Left forelimb (tissue), 1 donor: ENCODE data around the gene ANKRD52.

Source experiments
- DNase-seq: peaks from one replicate; pipeline ENCODE4 v3.0.0-alpha.2; 2018; ENCODE audit warnings: low spot score

ANKRD52 gene

GRCh38 chr12:56241424-56242303 lies 16.5 kb downstream of the ANKRD52 start:
- DNase-seq = no peak

GRCh38 chr12:56237552-56237951 lies 20.6 kb downstream of the ANKRD52 start:
- DNase-seq = no peak

DNA sequence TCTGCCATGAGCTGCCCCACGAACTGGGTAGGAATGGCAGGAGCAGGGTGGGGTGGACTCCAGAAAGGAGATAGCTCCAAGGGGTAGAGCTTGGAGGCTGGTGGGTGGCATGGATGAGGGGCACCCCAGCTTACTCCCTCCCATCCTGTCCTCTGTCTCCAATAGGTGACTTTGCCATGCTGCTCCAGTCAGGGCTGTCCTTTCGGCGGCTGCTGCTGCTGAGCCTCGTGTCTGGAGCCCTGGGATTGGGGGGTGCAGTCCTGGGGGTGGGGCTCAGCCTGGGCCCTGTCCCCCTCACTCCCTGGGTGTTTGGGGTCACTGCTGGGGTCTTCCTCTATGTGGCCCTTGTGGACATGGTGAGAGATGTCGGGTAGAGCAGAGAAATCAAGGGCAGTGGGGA lies 21.2 kb downstream of the ANKRD52 start:
- DNase-seq = no peak

DNA sequence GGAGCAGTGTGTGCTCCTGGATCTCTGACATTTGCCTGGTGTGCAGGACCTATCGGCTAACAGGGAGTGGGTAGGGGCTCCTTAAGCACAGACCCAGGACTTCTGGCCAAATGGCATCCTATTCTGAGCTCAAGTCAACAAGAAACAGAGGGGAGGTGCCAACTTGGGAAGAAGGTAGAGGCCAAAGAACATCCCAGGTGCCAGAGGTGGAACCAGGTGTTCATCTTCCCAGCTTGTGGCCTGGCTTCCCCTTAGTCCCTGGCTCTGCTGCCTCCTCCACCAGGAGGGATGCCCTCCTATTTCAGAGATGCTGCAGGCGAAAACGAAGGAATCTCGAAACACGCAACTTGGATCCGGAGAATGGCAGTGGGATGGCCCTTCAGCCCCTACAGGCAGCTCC lies 22.1 kb downstream of the ANKRD52 start:
- no peak for DNase-seq

GRCh38 chr12:56234746-56235436 lies 23.3 kb downstream of the ANKRD52 start:
- no peak for DNase-seq

DNA sequence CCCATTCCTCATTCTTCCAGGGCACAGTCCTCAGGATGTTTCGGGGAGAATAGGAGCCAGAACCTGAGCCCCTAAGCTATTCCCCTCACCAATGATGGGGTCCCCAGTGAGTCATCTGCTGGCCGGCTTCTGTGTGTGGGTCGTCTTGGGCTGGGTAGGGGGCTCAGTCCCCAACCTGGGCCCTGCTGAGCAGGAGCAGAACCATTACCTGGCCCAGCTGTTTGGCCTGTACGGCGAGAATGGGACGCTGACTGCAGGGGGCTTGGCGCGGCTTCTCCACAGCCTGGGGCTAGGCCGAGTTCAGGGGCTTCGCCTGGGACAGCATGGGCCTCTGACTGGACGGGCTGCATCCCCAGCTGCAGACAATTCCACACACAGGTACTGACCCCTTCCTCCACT lies 27.0 kb downstream of the ANKRD52 start:
- no peak for DNase-seq

GRCh38 chr12:56230432-56231183 lies 27.6 kb downstream of the ANKRD52 start:
- no peak for DNase-seq

GRCh38 chr12:56229916-56230431 lies 28.2 kb downstream of the ANKRD52 start, which contains the start of gene SLC39A5:
Gene SLC39A5 (plus strand): TSS chr12:56230051. CDS start chr12:56231275, 1,224 bp downstream.
- DNase-seq = no peak

DNA sequence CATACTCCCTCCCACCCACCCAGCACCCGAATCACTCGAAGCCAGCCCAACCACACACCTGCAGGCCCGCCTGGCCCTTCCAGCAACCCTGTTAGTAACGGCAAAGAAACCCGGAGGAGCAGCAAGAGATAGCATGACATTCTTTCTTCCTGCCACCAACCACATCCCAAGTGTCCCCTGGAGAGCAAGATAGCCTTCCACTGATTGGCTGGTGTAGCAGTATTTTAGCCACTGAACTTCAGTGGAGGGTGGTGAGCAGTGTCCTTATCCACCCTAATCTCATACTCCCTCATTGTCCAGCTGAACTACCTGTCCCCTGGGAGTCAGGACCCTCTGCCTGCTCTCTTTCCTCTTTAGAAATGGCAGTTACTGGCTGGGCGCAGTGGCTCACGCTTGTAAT lies 29.1 kb downstream of the ANKRD52 start:
- no peak for DNase-seq

- DNase-seq = no peak
Measured at GRCh38 chr12:56224954-56225353, 33.2 kb downstream of the ANKRD52 start.

- peak; percentile 99 for DNase-seq
Measured at GRCh38 chr12:56224102-56224701, 34.0 kb downstream of the ANKRD52 start, which contains the start of gene NABP2. Gene NABP2 (plus strand): TSS chr12:56224342. CDS start chr12:56224857, 515 bp downstream.

- DNase-seq = no peak
Measured at GRCh38 chr12:56223571-56224101, 34.5 kb downstream of the ANKRD52 start.

- no peak for DNase-seq
Measured at GRCh38 chr12:56222531-56222895, 35.7 kb downstream of the ANKRD52 start.

DNA sequence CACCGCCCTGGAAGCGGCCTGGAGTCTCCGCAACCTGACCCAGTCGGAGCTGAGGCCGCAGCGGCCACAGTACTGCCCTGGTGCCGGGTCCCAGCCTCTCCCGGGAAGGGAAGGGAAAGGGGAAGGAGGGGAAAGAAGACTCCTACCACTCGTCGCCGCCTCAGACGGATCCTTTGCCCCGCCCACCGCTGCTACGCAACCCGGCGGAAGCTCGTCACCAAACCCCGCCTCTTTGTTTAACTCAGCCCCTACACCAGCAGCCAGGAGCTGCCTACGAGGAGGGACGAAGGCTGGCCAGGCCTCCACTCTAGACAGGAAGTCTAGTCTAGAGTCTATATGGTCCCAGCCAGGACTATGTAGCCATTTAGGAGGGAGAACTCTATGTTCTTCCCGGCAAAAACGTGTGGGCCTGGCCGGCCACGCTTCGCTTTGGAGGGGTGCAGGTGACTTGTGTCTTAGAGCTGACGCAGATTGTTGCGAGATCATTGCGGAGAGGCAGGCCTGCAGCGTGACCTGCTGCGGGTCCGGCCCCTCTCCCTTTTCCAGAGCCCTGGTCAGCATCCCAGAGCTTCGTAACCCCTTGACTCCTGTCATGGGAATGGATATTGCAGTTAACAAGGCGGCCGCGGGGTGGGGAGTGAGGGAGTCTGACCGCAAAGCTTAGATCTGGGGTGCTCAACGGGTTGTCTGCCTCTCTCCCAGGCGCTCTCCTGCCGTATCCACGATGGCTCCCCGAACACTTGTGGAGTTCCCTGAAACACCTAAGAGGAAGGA lies 36.2 kb downstream of the ANKRD52 start, which contains the start of gene RNF41:
RNF41 (minus strand) TSS at position 166 of the 774 bp plus-strand sequence. CDS start 7,875 bp downstream, outside the sequence.
- peak; percentile 98 for DNase-seq

DNA sequence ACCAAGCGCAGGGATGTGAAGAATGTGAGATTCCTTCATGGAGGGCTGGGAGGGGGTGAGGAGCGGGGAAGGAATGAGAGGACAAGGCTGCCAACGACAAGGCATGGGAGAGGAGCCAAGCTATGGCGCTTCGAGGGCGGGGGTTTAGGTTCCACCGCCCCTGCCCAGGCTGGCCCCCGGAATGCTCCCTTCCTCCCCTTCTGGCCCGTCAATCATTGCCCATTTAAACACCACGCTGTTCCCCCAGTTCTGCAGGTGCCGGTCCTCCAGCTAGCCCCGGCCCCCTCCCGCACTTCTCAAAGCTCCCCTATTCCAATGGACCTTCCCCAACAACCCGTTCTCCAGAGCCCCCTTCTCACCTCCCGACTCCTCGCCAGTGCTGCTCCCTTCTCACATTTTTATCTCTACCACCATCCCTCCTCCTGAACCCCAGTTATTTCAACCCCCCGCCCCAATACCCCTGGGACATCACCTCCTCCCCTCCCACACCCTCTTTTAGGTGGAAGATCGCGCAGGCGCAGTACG lies 36.9 kb downstream of the ANKRD52 start:
- peak; percentile 81 for DNase-seq

- no peak for DNase-seq
Measured at GRCh38 chr12:56220611-56221231, 37.5 kb downstream of the ANKRD52 start.

- DNase-seq = no peak
Measured at GRCh38 chr12:56219840-56220239, 38.3 kb downstream of the ANKRD52 start.

DNA sequence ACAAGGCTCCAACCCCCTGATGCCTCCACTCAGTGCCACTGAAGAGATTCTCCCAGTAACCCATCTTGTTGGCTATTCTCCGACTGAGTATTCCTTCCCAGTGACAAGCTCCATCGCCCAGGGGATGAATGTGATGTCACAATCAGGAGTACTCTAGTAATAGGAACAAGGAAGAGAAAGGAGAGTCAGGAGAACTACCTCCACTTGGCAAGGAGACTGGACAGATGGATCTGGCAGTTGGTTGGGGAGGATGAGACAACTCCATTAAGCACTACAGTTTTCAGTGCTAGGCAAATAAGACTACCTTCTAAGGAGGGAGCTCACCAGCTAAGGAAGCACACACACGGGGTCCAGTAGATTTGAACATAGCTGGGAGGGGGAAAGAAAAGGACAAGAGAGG lies 41.7 kb downstream of the ANKRD52 start:
- no peak for DNase-seq

DNA sequence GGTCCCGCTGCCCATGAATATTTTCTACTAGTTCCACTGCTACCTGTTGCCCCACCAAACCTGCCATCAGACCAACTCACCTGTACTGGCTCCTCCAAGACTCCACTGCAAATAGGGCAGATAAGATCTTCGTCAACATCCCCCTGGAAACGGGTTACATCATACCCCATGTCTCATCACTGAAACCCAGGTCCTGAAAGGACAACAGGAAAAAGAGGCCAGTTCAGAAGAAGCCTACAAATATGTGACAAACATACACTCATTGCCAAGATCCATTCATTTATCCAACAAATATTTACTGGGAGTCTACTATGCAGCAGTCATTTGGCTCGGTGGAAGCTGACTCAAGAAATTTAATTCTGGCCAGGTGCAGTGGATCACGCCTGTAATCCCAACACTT lies 44.3 kb downstream of the ANKRD52 start:
- DNase-seq = no peak

- no peak for DNase-seq
Measured at GRCh38 chr12:56212361-56212760, 45.8 kb downstream of the ANKRD52 start.
